ENCODE measurements around the gene DCTN2.
"Not testable (repeated sequence)": the region's sequence is repeated elsewhere in the genome, so short reads cannot be mapped to it uniquely, and the experiment has no call there.

DNA sequence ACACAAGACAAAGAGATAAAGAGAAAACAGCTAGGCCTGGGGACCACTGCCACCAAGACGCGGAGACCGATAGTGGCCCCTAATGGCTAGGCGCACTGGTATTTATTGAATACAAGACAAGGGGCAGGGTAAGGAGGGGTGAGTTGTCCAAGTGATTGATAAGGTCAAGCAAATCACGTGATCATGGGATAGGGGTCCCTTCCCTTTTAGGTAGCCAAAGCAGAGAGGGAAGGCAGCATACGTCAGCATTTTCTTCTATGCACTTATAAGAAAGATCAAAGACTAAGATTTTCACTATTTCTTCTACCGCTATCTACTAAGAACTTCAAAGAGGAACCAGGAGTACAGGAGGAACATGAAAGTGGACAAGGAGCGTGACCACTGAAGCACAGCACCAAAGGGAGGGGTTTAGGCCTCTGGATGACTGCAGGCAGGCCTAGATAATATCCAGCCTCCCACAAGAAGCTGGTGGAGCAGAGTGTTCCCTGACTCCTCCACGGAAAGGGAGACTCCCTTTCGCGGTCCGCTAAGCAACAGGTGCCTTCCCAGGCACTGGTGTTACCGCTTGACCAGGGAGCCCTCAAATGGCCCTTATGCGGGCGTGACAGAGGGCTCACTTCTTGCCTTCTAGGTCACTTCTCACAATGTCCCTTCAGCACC lies 42.1 kb upstream of the DCTN2 start:
- TF ChIP-seq, protein P1, sequence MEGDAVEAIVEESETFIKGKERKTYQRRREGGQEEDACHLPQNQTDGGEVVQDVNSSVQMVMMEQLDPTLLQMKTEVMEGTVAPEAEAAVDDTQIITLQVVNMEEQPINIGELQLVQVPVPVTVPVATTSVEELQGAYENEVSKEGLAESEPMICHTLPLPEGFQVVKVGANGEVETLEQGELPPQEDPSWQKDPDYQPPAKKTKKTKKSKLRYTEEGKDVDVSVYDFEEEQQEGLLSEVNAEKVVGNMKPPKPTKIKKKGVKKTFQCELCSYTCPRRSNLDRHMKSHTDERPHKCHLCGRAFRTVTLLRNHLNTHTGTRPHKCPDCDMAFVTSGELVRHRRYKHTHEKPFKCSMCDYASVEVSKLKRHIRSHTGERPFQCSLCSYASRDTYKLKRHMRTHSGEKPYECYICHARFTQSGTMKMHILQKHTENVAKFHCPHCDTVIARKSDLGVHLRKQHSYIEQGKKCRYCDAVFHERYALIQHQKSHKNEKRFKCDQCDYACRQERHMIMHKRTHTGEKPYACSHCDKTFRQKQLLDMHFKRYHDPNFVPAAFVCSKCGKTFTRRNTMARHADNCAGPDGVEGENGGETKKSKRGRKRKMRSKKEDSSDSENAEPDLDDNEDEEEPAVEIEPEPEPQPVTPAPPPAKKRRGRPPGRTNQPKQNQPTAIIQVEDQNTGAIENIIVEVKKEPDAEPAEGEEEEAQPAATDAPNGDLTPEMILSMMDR (IDR thresholded peaks at IDR 0.05): not testable (repeated sequence)
- TF ChIP-seq, protein P2, sequence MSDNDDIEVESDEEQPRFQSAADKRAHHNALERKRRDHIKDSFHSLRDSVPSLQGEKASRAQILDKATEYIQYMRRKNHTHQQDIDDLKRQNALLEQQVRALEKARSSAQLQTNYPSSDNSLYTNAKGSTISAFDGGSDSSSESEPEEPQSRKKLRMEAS (IDR thresholded peaks at IDR 0.05): not testable (repeated sequence)
- TF ChIP-seq ESRRA (IDR thresholded peaks at IDR 0.05; ENCODE audit: borderline replicate concordance, low read length); SMC3 (IDR thresholded peaks at IDR 0.05): not testable (repeated sequence)
- TF ChIP-seq, protein P3, sequence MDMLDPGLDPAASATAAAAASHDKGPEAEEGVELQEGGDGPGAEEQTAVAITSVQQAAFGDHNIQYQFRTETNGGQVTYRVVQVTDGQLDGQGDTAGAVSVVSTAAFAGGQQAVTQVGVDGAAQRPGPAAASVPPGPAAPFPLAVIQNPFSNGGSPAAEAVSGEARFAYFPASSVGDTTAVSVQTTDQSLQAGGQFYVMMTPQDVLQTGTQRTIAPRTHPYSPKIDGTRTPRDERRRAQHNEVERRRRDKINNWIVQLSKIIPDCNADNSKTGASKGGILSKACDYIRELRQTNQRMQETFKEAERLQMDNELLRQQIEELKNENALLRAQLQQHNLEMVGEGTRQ (IDR thresholded peaks at IDR 0.05): not testable (repeated sequence)

All from A549 (cell line).